GM12891 (cell line): ENCODE measurements around the gene ZFYVE1.

Experiments used
- POLR2A ChIP-seq: IDR thresholded peaks from 2 replicates; pipeline ENCODE4 v1.6.1; 2011; ENCODE audit warnings: low read depth, low read length, control low read depth
- POLR2AphosphoS5 ChIP-seq: IDR thresholded peaks from 2 replicates; pipeline ENCODE4 v1.6.1; 2011; ENCODE audit warnings: low read depth, low read length, control low read depth

DNA sequence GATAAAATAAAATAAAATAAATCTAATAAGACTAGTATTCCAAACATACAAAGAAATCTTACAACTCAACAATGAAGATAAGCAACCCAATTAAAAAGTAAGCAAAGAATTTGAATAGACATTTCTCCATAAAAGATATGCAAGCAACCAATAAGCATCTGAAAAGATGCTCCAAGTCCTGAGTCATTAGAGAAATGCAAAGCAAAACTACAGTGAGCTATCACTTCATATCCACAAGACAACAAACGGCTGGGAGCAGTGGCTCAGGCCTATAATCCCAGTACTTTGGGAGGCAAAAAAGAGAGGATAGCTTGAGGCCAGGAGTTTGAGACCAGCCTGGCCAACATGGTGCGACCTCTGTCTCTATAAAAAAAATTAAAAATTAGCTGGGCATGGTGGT, 26.8 kb downstream of the ZFYVE1 start:
- TF ChIP-seq POLR2A, result no peak
- TF ChIP-seq POLR2AphosphoS5, result no peak
